GM23338 (cell line): ENCODE measurements around the gene NRCAM. TPM values are rescaled to one million over a fixed set of nuclear protein-coding genes. Genes with fewer than 3 reads are reported as not detected.

Experiments
- ATAC-seq: fragments of 200-7000 bp; cut with Tn5 transposase; 3 replicates; pipeline ENCODE4 v1.9.1; 2020
- DNase-seq: peaks from one replicate; pipeline ENCODE4 v3.0.0-alpha.2; 2015; ENCODE audit warnings: low spot score
- H2AFZ ChIP-seq: fragments of 200-600 bp; sonication (generic); 2 replicates; pipeline ENCODE4 v1.8.0; 2016; ENCODE audit warnings: antibody characterized with exemption, mild to moderate bottlenecking, moderate library complexity
- H3F3A ChIP-seq: fragments of 200-600 bp; sonication (generic); replicated peaks from 2 replicates; pipeline ENCODE4 v1.8.0; 2017; ENCODE audit warnings: antibody characterized with exemption, mixed run types, low read depth
- H3K27ac ChIP-seq: fragments of 200-600 bp; sonication (generic); 2 replicates; pipeline ENCODE4 v1.6.1; 2016; ENCODE audit warnings: low read depth
- H3K27me3 ChIP-seq: fragments of 200-600 bp; sonication (generic); 2 replicates; pipeline ENCODE4 v1.8.0; 2016; ENCODE audit warnings: mild to moderate bottlenecking, mixed run types, moderate library complexity; ENCODE audit not compliant: insufficient read depth
- H3K36me3 ChIP-seq: fragments of 200-600 bp; sonication (generic); 2 replicates; pipeline ENCODE4 v1.8.0; 2016; ENCODE audit warnings: mild to moderate bottlenecking; ENCODE audit not compliant: insufficient read depth
- H3K4me1 ChIP-seq: fragments of 200-600 bp; sonication (generic); 2 replicates; pipeline ENCODE4 v1.8.0; 2016; ENCODE audit warnings: mild to moderate bottlenecking, moderate library complexity; ENCODE audit not compliant: insufficient read depth
- H3K4me2 ChIP-seq: fragments of 200-600 bp; sonication (generic); 2 replicates; pipeline ENCODE4 v1.7.1; 2017; ENCODE audit warnings: mixed run types
- H3K4me3 ChIP-seq: fragments of 200-600 bp; sonication (generic); 2 replicates; pipeline ENCODE4 v1.6.1; 2016; ENCODE audit warnings: mixed run types
- H3K79me2 ChIP-seq: fragments of 200-600 bp; sonication (generic); replicated peaks from 2 replicates; pipeline ENCODE4 v1.8.0; 2017; ENCODE audit warnings: mild to moderate bottlenecking; ENCODE audit not compliant: insufficient read depth
- H3K9me2 ChIP-seq: fragments of 200-600 bp; sonication (generic); 2 replicates; pipeline ENCODE4 v1.8.0; 2017; ENCODE audit not compliant: insufficient read depth
- H4K20me1 ChIP-seq: fragments of 200-600 bp; sonication (generic); replicated peaks from 2 replicates; pipeline ENCODE4 v1.8.0; 2017; ENCODE audit warnings: mild to moderate bottlenecking; ENCODE audit not compliant: insufficient read depth
- H3K27ac Mint-ChIP-seq: 2 replicates; pipeline ENCODE4 v1.8.0; 2020; ENCODE audit warnings: inconsistent platforms, mild to moderate bottlenecking, moderate library complexity, mixed read lengths
- H3K27me3 Mint-ChIP-seq: 3 replicates; pipeline ENCODE4 v1.8.0; 2022; ENCODE audit warnings: low read depth, mild to moderate bottlenecking, moderate library complexity, mixed read lengths, inconsistent platforms; ENCODE audit not compliant: insufficient read depth, poor library complexity
- H3K36me3 Mint-ChIP-seq: 3 replicates; pipeline ENCODE4 v1.8.0; 2021; ENCODE audit warnings: low read depth, mild to moderate bottlenecking, inconsistent platforms, moderate library complexity, mixed read lengths
- H3K4me1 Mint-ChIP-seq: 3 replicates; pipeline ENCODE4 v1.8.0; 2020; ENCODE audit warnings: mild to moderate bottlenecking, inconsistent platforms, mixed read lengths
- H3K4me3 Mint-ChIP-seq: 3 replicates; pipeline ENCODE4 v1.8.0; 2021; ENCODE audit warnings: moderate library complexity, mild to moderate bottlenecking, inconsistent platforms, mixed read lengths
- H3K9me3 Mint-ChIP-seq: 3 replicates; pipeline ENCODE4 v1.8.0; 2020; ENCODE audit warnings: moderate library complexity, mild to moderate bottlenecking, inconsistent platforms, mixed read lengths
- CTCF ChIP-seq, 2 experiments: fragments of 200-600 bp in 1 of 2; sonication (generic) in 1 of 2; conservative IDR thresholded peaks; 2 replicates each; pipeline versions ENCODE4 v1.5.1 to v1.6.1; 2016 to 2017; ENCODE audit warnings: antibody characterized with exemption in 2 of 2, low read depth in 2 of 2, mild to moderate bottlenecking in 2 of 2, moderate library complexity in 1 of 2
- NANOG ChIP-seq: IDR thresholded peaks from 2 replicates; pipeline ENCODE4 v1.6.1; 2016; ENCODE audit warnings: antibody characterized with exemption, borderline replicate concordance
- POLR2AphosphoS5 ChIP-seq: IDR thresholded peaks from 2 replicates; pipeline ENCODE4 v1.6.1; 2016; ENCODE audit warnings: antibody characterized with exemption, low read depth
- REST ChIP-seq: IDR thresholded peaks from one replicate; pipeline ENCODE4 v1.6.1; 2018; ENCODE audit warnings: antibody characterized with exemption; ENCODE audit not compliant: unreplicated experiment
- polyA plus RNA-seq: library from polyadenylated mRNA; unstranded; fragments of >200 nt; fragmentation: Nextera tagmentation; extraction: Ambion mirVana; gene quantifications from 2 replicates; pipeline ENCODE4 v1.2.1, GENCODE V29; 2016
- total RNA-seq: library from RNA; depleted of rRNA; stranded (reverse); fragments of >200 nt; shearing (Covaris generic); gene quantifications from 2 replicates; pipeline ENCODE4 v1.2.3, GENCODE V29; 2014

The NRCAM gene
- total and polyA plus RNA-seq, 2 experiments from 2014 or later = 2.5 to 6.8 TPM

GRCh38 chr7:108109221-108109908 lies 346.9 kb downstream of the NRCAM start:
- Histone ChIP-seq H3K79me2 (no peaks in the 10 kb centered on the region), H3K4me2 (no peak overlapping the region), H3K36me3 (no peaks in the 10 kb centered on the region), H4K20me1 (no peaks in the 10 kb centered on the region), H2AFZ (no peak overlapping the region), H3K9me2 (no peaks in the 10 kb centered on the region), H3K27ac (no peak overlapping the region), H3K4me1 (no peaks in the 10 kb centered on the region), H3K27me3 (no peaks in the 10 kb centered on the region), H3K4me3 (no peak overlapping the region), H3F3A (no peaks in the 10 kb centered on the region)
- peak; percentile 72 for ATAC-seq
- Mint-ChIP-seq H3K27me3 (no peaks in the 10 kb centered on the region), H3K4me1 (no peaks in the 10 kb centered on the region), H3K27ac (no peak overlapping the region), H3K4me3 (no peak overlapping the region), H3K36me3 (no peaks in the 10 kb centered on the region), H3K9me3 (no peaks in the 10 kb centered on the region)
- TF ChIP-seq CTCF (conservative IDR thresholded peaks at IDR 0.05; ENCODE audit: low read depth in 2 of 2) = peak; percentile 39 to 66; a peak in 3 of 4 replicates
- TF ChIP-seq NANOG = no peak
- DNase-seq = peak; percentile 27

- H3K36me3 Mint-ChIP-seq = no peaks in the 10 kb centered on the region
- H3F3A ChIP-seq = no peaks in the 10 kb centered on the region
- H3K79me2 ChIP-seq = no peaks in the 10 kb centered on the region
- ATAC-seq (no peak), DNase-seq (no peak)
- no peaks in the 10 kb centered on the region for H3K36me3 ChIP-seq
- H3K27me3 ChIP-seq = no peaks in the 10 kb centered on the region
- no peak overlapping the region for H3K27ac Mint-ChIP-seq
- no peaks in the 10 kb centered on the region for H3K27me3 Mint-ChIP-seq
- TF ChIP-seq POLR2AphosphoS5 (no peak), REST (no peak)
- H3K4me3 Mint-ChIP-seq = no peak overlapping the region
- H3K4me1 ChIP-seq = no peaks in the 10 kb centered on the region
- H2AFZ ChIP-seq = no peak overlapping the region
- H3K9me3 Mint-ChIP-seq = no peaks in the 10 kb centered on the region
- H3K4me2 ChIP-seq = no peak overlapping the region
- H3K27ac ChIP-seq = no peak overlapping the region
- no peak overlapping the region for H3K4me3 ChIP-seq
- H4K20me1 ChIP-seq = no peaks in the 10 kb centered on the region
- no peaks in the 10 kb centered on the region for H3K9me2 ChIP-seq
- H3K4me1 Mint-ChIP-seq = no peaks in the 10 kb centered on the region
Observed at GRCh38 chr7:108108131-108108530, 348.1 kb downstream of the NRCAM start.
